Heart left ventricle (tissue), 16 donors: Measurements from ENCODE around the gene CSPG4. TPM values are rescaled to one million over a fixed set of nuclear protein-coding genes. Genes with fewer than 3 reads are reported as not detected.
"Not testable (repeated sequence)": the region's sequence is repeated elsewhere in the genome, so short reads cannot be mapped to it uniquely, and the experiment has no call there.

Experiments used
- ATAC-seq, 4 donors: fragments of 200-7000 bp; cut with Tn5 transposase; one replicate each; pipeline ENCODE4 v1.9.1; 2020 to 2022; ENCODE audit warnings: moderate library complexity in 4 of 4, mild to moderate bottlenecking in 3 of 4, moderate number of reproducible peaks in 1 of 4
- DNase-seq, 5 donors: peaks; one replicate each; pipeline ENCODE4 v3.0.0-alpha.2; 2020
- H3K27ac ChIP-seq, 12 donors: fragments of 200-600 bp; sonication (generic) in 4 of 12; one replicate each; pipeline versions ENCODE4 v1.5.0 to v1.8.0; 2016 to 2022; ENCODE audit warnings: mild to moderate bottlenecking in 2 of 12
- H3K27me3 ChIP-seq, 9 donors: fragments of 200-600 bp; sonication (generic) in 2 of 9; one replicate each; pipeline versions ENCODE4 v1.5.1 to v1.8.0; 2016 to 2022; ENCODE audit warnings: mild to moderate bottlenecking in 3 of 9
- H3K36me3 ChIP-seq, 9 donors: fragments of 200-600 bp; sonication (generic) in 2 of 9; one replicate each; pipeline versions ENCODE4 v1.5.0 to v1.8.0; 2018 to 2022; ENCODE audit warnings: mild to moderate bottlenecking in 2 of 9
- H3K4me1 ChIP-seq, 12 donors: fragments of 200-600 bp; sonication (generic) in 4 of 12; one replicate each; pipeline versions ENCODE4 v1.5.0 to v1.8.0; 2016 to 2022; ENCODE audit warnings: mild to moderate bottlenecking in 3 of 12
- H3K4me3 ChIP-seq, 12 donors: fragments of 200-600 bp; sonication (generic) in 4 of 12; one replicate each; pipeline versions ENCODE4 v1.5.0 to v1.8.0; 2017 to 2022; ENCODE audit warnings: mild to moderate bottlenecking in 9 of 12, moderate library complexity in 4 of 12
- H3K9me3 ChIP-seq, 12 donors: fragments of 200-600 bp; sonication (generic) in 4 of 12; one replicate each; pipeline versions ENCODE4 v1.5.0 to v1.8.0; 2016 to 2022; ENCODE audit warnings: mild to moderate bottlenecking in 1 of 12
- POLR2A ChIP-seq, 2 donors: fragments of 450-650 bp; IDR thresholded peaks; one replicate each; pipeline ENCODE4 v1.6.1; 2017; ENCODE audit warnings: antibody characterized with exemption in 2 of 2, mild to moderate bottlenecking in 2 of 2, moderate library complexity in 2 of 2
- WGBS, 4 donors: extraction: QIAGEN DNeasy Blood & Tissue Kit in 2 of 4; methylation state at CpG; one replicate each; pipeline versions ENCODE4 v1.1.5 to v1.1.7; 2013 to 2018; 5-methylcytosine and 5-hydroxymethylcytosine counted together
- intact Hi-C, 10 donors: fragments of 100-400 bp; cut with DNase I; formaldehyde crosslinking; loops; one replicate each; pipeline versions ENCODE4 v1.11.1 to v1.14.2; 2022
- polyA plus RNA-seq, 2 donors: library from polyadenylated mRNA; stranded (reverse); fragments of 200-250 nt; gene quantifications; one replicate each; pipeline ENCODE4 v1.2.3, GENCODE V29; 2013
- total RNA-seq, 9 donors: library from RNA; depleted of rRNA in 2 of 9; stranded (reverse); fragments of >200 nt in 2 of 9; fragmentation: NEBNext Ultra II Directional in 3 of 9; extraction: Animal tissue kit (Norgen Biotek cat#: 25700) in 3 of 9; gene quantifications; one replicate each; pipeline versions ENCODE4 v1.1.0 to v1.2.4, GENCODE V29; 2016 to 2023
- TF ChIP-seq, protein P1 (sequence below), 12 donors: fragments of 200-600 bp; sonication (generic) in 4 of 12; IDR thresholded peaks; one replicate each; pipeline versions ENCODE4 v1.5.0 to v1.8.0; 2018 to 2022; ENCODE audit warnings: antibody characterized with exemption in 12 of 12, mild to moderate bottlenecking in 5 of 12
- donor health status: ischemic (EF 13 %, LVEDD 7.1; RV severe dilation, severe dysfunction).
- donor health status: healthy with polysubstance abuse.
- donor health status: DM: no; HTN: yes; CAD: no.
- donor health status: DM: no; HTN: no; CAD: no.
- donor health status: ischemic (EF 25% LVEDD 6.9; RV normal size, moderate dysfunction).
- donor health status: ischemic (EF 25% LVEDD 5.7; RV mildly dilated, moderate dysfunction).
- donor health status: healthy.
- donor health status: DM: yes; HTN: yes; CAD: no.
- donor health status: ischemic (EF 35%, LVEDD 5.7; RV mildly dilated, moderate dysfunction).
- donor health status: nonischemic (EF 11% LVEDD 7.7; RV severe dilation, severe dysfunction).
- donor health status: DM: yes; HTN: yes; CAD: no.
- donor health status: PGD.
- donor health status: ischemic (EF 29% LVEDD 5.4; RV normal size, mild dysfunction).
- donor health status: nonischemic (EF 23%, LVEDD 6.1; RV moderate dilation, normal function).

CSPG4 gene
- total and polyA plus RNA-seq, 11 donors = 8.5 to 46.9 (median 13.9) TPM

DNA sequence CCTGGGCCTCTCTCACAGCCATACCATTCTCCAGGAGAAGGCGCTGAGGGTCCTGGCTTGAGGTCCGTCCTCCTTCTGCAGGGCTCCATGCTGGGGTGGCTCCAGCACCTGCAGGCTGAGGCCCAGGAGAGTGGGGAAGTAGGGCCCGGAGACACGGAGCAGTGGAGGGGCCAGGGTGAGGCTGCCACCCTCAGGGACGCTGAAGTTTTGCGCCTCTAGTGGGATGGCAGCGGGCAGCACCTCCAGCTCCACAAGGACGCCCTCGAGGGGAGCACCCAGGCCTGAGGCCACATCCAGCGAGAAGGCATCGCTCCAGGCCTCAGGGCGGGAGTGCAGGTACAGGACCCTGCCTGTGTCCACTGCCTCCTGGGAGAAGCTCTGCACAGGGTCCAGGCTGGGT is 27.5 kb downstream of the CSPG4 start:
- TF ChIP-seq, protein P1, sequence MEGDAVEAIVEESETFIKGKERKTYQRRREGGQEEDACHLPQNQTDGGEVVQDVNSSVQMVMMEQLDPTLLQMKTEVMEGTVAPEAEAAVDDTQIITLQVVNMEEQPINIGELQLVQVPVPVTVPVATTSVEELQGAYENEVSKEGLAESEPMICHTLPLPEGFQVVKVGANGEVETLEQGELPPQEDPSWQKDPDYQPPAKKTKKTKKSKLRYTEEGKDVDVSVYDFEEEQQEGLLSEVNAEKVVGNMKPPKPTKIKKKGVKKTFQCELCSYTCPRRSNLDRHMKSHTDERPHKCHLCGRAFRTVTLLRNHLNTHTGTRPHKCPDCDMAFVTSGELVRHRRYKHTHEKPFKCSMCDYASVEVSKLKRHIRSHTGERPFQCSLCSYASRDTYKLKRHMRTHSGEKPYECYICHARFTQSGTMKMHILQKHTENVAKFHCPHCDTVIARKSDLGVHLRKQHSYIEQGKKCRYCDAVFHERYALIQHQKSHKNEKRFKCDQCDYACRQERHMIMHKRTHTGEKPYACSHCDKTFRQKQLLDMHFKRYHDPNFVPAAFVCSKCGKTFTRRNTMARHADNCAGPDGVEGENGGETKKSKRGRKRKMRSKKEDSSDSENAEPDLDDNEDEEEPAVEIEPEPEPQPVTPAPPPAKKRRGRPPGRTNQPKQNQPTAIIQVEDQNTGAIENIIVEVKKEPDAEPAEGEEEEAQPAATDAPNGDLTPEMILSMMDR (IDR thresholded peaks at IDR 0.05) = no peak

DNA sequence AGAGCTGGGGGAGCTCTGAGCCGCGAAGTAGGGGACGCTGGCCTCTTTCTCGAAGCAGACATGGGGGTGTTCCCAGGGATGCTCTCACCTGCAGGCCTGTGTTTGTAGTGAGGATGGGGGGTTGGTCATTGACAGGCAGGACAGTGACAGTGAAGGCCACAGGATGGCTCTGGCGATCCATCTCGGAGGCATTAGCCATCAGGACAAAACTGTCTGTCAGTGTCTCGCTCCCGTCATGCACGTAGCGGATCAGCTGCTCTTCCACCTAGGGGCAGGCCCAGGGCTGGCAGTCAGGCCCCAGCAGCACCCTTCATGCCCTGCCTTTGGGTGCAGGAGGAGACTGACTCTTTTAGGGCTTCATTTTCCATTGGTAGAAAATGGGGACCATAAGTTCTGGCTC is 28.0 kb downstream of the CSPG4 start:
- no peaks in the 10 kb centered on the region for H3K27me3 ChIP-seq
- 85 to 91% (median 90%) methylated on average over 7 to 10 of the region's 10 CpGs for WGBS, 4 donors
- H3K4me1 ChIP-seq = peaks cover 0 to 11% (median 5%) of the 10 kb centered on the region in 12 donors
- H3K27ac ChIP-seq = no peak overlapping the region
- peaks cover 0 to 18% (median 3%) of the 10 kb centered on the region in 9 donors for H3K36me3 ChIP-seq
- ATAC-seq = no peak
- no peaks in the 10 kb centered on the region for H3K9me3 ChIP-seq
- no peak overlapping the region for H3K4me3 ChIP-seq
- TF ChIP-seq, protein P1 (IDR thresholded peaks at IDR 0.05) = no peak
- TF ChIP-seq POLR2A (IDR thresholded peaks at IDR 0.05) = no peak
- intact Hi-C loops = loop anchor here (5.0 to 10.0 kb wide), 11 partner anchors 37 to 320 kb away; partner anchors contain the start of genes MAN2C1 (in 5 of the 10) and SNX33 (in 1 of the 10)
- no peak for DNase-seq

More for the DNA sequence above, 27.5 kb downstream of the CSPG4 start:
- Histone ChIP-seq H3K9me3 (no peaks in the 10 kb centered on the region), H3K36me3 (peaks cover 0 to 18% (median 3%) of the 10 kb centered on the region in 9 donors), H3K4me3 (no peak overlapping the region), H3K4me1 (peaks cover 0 to 11% (median 5%) of the 10 kb centered on the region in 12 donors), H3K27ac (no peak overlapping the region), H3K27me3 (no peaks in the 10 kb centered on the region)
- intact Hi-C loops = loop anchor here in 9 of 10 donors (5.0 to 10.0 kb wide), 7 partner anchors 37 to 320 kb away; partner anchors contain the start of gene MAN2C1 (in 4 of the 9)
- WGBS, 4 donors = 64 to 85% (median 80%) methylated on average over 6 to 12 of the region's 12 CpGs
- DNase-seq = no peak
- ATAC-seq = no peak

DNA sequence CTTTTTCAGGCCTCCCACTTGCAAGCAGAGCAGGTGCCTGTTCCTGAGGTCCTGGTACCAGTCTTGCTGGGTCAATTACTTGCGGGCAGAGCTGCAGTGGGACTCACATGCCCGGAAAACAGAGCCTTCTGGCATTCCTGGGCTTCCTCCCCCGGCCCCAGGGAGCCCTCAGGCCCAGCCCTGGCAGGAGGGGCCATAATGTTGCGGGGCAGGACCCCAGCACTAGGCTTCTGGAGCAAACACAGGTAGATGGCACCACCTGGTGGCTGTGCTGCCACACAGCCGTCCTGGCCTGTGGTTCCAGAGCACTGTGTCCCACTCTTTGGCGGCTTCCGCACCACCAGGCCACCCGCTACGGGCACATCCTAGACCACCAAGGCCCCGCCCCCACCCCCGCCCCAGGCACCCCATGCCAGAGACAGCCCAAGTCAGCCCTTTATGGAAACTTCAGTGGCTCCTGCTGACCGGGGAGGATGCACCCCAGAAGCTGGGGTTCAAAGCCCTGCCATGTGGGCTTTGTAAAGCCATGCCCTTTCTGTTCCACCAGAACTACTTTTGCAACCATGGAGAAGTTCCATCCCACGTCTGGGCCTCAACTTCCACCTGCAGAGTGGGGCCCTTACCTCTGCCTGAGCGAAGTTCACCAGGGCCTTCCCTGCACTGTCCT is 28.9 kb downstream of the CSPG4 start:
- H3K27me3 ChIP-seq, H3K9me3 ChIP-seq, H3K4me3 ChIP-seq: not testable (repeated sequence)
- intact Hi-C loops = loop anchor here in 8 of 10 donors (5.0 to 10.0 kb wide), 7 partner anchors 36 to 319 kb away; partner anchors contain the start of genes MAN2C1 (in 5 of the 8) and SNX33 (in 1 of the 8)
- peak; percentile 54 to 78 (median 63) for ATAC-seq
- H3K36me3 ChIP-seq = peaks cover 0 to 15% (median 3%) of the 10 kb centered on the region in 9 donors
- DNase-seq = peak in 4 of 5 donors; percentile 64 to 82 (median 67)
- peaks cover 0 to 11% (median 5%) of the 10 kb centered on the region in 12 donors for H3K4me1 ChIP-seq
- 21 to 31% (median 23%) methylated on average over 13 to 14 of the region's 14 CpGs for WGBS, 4 donors
- TF ChIP-seq, protein P1 (IDR thresholded peaks at IDR 0.05) = peak; percentile 72 to 88 (median 80)
- peak overlapping the region in 2 of 12 donors; percentile 27 to 46 for H3K27ac ChIP-seq
